ENCODE results near the gene CPLX1.

Gene CPLX1

DNA sequence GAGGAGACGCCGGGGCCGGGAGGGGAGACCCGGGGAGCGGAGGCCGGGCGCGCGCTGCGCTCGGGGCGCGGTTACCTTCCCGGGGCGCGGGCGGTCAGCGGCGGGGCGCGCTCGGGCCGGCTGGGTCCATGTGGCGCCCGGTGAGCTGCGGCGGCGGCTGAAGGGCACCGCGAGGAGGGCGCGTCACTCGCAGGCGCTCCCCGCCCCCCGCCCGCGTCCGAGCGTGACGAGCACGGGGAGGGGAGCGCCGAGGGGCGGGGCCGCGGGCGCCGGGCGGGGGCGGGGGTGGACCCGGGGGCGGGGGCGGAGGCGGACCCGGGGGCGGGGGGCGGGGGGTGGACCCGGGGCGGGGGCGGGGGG is at the start of gene CPLX1:
Gene CPLX1, minus strand, starts transcription at position 159 of the 360 bp plus-strand sequence. CDS start 1,607 bp downstream, outside the sequence.
- DNase-seq (ENCODE audit: low read depth) = no peak

DNA sequence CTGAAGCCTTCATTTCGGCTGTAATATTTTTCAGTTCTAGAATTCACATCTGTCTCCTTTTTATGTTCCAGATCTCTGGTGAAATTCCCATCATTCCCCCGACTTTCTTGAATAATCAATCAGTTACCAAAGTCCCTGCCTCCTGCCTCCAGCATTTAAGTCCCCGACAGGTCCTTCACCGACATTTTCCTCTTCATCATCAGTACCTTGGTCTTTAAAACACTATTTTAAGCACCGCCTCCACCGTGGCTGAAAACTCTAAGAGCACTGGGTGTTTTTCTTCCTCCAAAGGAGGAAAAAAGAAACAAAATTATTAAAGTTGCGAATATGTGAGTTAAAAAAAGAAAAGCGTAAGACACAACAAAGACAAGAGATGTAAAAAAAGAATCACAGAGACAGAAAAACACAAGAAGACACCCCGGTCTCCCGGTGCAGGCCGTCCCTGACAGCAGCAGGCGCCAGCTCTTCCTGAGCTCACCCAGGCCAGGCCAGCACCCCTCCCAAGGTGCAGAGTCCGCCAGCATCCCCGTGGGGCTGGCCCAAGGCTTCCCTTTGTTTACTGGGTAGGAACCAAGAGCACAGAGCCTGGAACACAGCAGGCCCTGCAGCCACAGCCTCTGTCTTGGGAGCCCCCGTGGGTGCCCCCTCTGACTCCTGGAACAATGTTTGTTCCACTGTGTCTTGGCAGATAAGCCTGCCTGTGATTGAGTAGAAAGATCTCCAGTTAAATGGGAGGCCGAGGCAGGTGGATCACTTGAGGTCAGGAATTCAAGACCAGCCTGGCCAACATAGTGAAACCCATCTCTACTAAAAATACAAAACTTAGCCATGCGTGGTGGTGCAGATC is 49.3 kb upstream of the CPLX1 start:
- DNase-seq (ENCODE audit: low read depth) = no peak

DNA sequence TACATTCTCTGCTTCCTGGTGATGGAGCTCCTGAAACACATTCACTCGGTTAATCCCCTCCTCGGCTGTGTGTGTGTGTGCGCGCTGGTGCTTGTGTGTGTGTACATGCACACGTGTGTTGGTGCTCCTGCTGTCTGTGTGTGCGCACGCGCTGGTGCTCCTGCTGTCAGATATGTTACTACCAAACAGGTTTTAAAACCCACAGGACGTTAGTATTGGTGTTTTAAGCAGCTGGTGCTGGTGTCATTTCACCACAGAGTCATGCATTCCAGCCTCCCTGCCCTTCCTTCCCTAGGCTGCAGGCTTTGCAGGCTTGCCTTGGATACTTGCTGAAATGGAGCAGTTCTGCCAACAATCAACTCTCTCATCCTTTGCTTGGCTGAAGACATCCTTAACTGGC is 48.1 kb upstream of the CPLX1 start:
- DNase-seq (ENCODE audit: low read depth) = no peak

DNA sequence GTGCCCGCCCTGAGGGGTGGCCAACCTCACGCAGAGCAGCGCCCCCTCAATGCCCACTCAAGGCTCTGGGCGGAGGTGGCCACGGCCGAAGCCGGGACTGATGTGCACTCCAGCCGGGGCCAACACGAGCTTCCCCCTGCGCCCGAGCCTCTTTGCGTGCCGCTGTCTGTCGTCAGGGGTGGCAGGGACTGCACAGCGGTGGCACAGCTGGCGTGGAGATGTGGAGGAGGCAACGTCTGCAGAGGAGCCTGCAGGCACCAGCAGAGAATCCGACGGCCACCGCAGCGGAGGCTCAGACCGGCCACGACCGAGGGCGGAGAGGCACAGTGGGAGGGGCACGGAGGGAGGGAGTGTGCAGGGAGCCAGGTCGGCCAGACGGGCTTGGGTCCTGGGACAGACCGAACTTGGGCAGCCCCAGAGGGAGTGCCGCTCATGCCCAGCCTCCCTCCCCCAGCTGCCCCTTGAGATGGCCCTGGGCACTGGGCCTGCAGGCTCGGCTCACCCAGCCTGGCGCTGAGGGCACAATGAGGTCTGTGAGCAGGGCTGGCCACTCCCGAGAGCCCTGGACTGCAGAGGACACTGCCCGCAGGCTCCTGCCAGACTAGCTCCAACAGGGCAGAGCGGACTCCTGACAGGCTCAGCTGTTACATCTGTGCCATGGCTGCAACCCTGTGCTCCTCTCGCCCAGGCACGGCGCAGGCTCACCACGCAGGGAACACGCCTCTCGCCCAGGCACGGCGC is 46.5 kb upstream of the CPLX1 start:
- DNase-seq (ENCODE audit: low read depth) = no peak

DNA sequence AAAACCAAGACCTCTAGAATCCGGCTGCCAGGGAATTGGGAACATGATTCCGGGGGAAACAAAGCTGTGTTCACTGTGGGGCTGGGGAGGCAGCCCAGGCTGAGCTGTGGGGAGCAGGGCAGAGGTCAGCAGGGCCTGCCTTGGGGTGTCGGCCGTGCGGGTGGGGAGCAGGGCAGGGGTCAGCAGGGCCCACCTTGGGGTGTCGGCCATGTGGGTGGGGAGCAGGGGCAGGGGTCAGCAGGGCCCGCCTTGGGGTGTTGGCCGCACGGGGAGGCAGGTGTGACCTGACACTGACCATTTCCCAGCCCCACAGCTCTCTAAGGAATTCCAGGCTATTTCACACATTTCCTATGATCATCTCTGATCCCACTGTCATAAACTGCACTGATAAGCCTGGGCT is 45.6 kb upstream of the CPLX1 start:
- no peak for DNase-seq (ENCODE audit: low read depth)

DNA sequence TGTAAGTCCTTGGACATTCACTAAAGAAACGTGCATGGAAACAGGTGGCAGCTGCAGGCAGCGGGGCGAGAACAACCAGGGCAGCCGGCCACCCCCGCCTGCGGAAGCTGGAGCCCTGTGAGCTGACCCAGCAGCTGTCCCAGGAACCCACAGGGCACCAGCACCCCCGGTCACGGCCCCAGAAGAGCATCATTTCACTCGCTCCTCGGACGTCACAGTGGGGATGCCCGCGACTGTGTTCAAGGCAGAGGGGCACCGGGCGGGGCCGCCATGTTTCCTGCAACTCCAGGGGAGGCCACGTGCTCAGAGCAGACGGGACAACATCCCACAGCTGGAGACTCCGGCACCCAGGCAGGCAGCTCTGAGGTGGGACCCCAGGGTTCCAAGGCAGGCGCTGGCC is 45.0 kb upstream of the CPLX1 start:
- DNase-seq (ENCODE audit: low read depth) = no peak

DNA sequence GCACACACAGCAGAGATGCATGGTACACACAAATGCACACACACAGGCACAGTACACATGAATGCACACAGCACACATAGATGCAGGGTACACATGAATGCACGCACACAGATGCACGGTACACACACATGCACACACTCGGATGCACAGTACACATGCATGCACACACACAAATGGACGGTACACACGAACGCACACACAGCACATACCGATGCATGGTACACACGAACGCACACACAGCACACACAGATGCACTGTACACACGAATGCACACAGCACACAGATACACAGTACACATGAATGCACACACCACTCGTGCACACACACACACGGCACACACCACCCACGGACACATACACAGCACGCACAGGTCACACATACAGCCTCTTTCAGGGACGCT is 43.8 kb upstream of the CPLX1 start:
- no peak for DNase-seq (ENCODE audit: low read depth)

DNA sequence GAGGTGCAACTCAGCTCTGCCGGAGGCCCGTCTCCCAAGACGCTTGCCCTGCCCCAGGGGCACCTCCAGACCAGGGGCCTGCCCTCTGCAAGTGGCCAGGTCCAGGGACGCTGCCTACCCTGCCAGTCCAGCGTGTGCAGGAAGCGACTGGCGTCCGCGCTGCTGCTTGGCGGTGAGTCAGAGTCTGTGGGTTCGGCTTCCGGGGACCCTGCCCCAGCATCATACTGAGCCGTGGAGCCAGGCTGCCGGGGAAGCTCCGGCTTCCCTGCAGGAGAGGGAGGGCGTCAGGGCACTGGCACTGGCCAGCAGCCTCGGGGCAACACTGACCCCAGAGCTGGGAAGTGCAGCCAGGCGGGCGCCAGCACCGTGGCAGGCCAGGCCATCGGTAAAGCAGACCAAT is 42.5 kb upstream of the CPLX1 start:
- DNase-seq (ENCODE audit: low read depth) = no peak

DNA sequence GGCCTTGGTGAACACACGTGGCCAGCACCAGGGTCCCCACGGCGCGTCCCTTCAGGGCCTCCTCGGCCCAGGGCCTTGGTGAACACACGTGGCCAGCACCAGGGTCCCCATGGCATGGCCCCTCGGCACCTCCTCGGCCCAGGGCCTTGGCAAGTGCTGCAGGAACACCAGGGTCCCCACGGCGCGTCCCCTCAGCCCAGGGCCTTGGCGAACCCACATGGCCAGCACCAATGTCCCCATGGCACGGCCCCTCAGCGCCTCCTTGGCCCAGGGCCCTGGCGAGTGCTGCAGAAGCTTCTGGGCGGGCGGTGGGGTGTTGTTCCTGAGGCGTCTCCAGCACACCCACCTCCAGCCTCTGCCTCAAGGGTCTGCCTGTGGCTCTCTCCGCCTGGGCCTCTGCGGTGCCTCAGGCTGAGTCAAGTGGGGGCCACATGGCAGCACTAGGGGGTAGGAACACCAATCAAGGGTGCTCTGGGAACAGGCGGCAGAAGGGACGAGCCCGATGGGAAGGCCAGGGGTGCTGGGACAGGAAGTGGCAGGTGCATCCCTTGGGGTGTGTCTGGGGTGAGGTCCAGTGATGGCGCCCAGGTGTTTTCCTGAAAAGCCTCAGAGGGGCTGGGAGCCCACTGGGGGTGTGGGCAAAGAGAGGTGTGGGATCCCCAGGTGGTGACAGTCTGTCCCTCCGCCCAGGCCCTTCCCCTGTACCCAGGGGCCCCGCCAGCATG is 41.8 kb upstream of the CPLX1 start:
- DNase-seq (ENCODE audit: low read depth) = no peak

DNA sequence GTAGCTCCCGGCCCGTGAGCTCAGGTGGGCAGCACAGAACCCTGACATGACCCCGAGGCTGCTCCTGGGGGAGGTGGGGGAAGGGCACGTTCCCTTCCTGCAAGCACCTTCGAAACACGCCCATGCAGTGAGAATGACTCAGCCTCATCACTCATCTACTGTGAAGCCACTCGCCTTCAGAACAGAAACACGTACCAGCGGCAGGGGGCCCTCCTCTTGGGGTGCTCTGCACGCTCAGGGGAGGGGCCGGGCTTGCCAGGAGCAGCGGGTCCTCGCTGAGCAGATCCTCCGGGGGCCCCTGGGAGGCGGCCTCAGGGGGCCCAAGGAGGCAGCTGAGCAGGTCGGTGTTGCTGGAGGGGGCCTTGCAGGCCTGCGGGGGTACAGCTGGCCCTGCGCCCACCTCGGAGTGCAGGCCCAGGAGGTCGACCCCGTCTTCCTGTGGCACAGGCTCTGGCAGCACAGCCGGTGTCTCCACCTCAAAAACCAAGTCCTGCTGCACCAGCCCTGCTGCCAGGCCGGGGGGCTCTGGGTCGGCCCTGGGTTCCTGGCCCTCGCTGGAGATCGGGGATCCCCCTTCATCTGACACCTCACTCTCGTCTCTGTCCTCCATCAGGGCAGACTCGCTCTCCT is 40.9 kb upstream of the CPLX1 start:
- no peak for DNase-seq (ENCODE audit: low read depth)

DNA sequence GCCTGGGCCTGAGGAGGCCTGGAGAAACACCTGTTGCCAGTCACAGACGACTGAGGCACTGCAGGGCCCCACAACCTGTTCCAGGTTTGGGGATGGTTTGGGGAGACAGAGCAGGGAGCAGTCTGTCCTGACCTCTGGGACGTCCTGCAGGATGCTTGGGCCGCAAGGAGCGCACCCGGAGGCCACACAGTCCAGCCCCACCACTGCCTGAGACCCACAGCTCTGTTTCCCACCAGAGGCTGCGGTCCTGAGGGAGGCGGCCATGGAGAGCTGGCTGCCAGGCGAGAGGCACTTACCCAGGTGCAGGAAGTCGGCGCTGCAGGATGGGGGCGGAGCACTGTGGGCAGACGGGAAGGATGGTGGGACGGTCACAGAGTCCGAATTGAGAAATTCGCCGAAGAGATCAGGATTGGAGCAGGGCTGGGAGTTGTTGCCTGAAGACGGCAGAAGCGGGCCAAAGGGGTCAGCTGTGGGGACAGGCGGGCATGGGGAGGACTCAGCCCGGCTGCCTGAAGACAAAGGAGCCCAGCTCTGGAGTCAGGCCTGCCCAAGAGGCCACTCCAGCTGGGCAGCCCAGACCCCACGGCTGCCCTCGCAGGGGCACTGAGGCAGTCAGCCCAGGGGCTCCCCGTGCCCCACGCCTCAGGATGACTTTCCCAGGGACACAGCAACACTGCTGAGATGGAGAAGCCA is 40.3 kb upstream of the CPLX1 start:
- DNase-seq (ENCODE audit: low read depth) = no peak

DNA sequence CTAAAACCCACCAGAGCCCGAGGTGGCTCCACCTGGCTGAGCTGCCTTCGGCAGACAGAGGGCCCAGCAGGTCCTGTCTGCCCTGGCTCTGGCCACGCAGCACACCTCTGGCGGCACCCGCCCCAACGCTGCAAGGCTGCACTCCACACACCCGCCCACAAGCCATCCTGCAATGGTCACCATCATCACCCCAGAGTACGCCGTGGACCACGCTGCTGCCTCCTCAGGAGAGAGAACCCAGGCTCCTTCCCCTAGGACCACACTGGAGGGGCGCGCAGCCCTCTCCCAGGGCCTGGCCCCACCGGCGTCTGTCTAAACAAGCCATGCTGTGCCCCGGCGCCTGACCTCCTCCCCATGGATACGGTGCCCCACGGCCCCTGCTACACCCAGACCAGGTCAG is 39.6 kb upstream of the CPLX1 start:
- no peak for DNase-seq (ENCODE audit: low read depth)

DNA sequence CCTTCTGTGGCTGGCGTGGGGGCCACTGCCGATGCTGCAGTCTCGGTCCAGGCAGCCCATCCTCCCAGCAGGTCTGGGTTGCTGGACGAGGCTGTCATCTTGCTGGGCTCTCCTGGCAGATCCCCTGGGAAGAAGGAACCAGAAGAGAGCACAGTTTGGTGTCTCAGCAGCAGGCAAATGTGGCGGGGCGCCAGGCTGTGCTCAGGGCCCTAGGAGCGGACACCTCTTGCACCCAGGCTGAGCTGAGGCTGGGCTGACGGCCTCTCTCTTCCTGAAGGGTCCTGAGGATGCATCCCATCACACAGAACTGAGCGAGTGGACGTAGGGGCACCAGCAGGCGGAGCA is 39.2 kb upstream of the CPLX1 start:
- DNase-seq (ENCODE audit: low read depth) = no peak

DNA sequence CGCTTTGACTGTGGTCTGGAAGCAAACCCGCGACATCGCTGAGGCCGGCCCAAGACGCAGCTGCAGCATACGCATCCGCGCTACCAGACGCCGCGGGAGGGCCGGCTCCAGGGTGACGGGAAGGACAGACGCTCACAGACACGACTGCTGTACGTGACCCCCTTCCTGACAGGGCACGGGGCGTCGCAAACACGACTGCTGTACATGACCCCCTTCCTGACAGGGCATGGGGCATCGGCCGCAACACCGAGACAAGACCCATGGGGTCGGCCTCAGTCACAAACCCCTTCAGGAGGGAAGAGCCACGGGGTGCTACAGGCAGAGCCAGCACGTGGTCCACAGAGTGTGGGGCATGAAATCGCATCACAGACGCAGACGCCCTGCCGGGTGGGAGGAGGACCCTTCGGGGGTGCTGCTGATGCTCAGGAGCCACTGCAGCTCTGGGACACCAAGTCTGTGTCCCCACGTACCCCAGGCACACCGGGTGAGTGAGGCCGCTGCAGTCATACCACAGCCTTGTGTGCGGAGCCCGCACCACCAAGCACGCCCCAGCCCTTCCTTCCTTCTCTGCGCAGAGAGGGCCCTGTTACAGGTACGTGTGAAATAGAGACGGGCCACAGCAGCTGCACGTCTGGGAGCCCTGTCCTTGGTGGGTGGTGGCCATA is 38.7 kb upstream of the CPLX1 start:
- no peak for DNase-seq (ENCODE audit: low read depth)

DNA sequence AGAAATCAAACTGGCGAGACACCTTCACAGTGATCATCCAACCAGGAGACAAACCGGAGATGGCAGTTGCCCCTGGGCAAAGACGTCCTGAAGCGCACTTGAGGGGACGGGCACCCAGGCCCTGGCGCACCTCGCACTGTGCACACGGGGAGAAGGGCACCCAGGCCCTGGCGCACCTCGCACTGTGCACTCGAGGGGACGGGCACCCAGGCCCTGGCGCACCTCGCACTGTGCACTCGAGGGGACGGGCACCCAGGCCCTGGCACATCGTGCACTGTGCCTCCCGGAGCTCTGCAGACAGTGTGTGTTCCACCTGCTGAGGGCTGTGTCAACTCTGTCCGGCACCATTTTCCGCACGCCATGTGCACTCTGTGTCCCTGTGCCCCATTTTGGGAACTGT is 34.6 kb upstream of the CPLX1 start:
- DNase-seq (ENCODE audit: low read depth) = no peak

DNA sequence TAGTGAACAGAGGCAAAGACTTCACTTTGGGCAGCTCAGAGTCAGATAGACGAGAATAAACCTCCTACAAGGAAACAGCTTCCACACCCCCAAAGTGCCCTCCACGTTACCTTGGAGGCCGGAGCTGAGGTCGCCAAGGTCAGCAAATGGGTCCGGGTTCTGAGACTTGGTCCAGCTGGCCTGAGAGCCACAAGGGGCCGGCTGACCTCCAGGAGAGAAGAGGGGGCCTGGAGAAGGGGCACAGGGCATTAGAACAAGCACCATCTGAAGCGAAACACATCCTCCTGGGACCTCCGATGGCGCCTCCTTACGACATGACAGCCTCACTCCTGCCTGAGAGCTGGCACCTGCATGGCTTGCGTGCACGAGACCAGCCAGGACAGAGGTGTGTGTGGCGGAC is 33.6 kb upstream of the CPLX1 start:
- no peak for DNase-seq (ENCODE audit: low read depth)

DNA sequence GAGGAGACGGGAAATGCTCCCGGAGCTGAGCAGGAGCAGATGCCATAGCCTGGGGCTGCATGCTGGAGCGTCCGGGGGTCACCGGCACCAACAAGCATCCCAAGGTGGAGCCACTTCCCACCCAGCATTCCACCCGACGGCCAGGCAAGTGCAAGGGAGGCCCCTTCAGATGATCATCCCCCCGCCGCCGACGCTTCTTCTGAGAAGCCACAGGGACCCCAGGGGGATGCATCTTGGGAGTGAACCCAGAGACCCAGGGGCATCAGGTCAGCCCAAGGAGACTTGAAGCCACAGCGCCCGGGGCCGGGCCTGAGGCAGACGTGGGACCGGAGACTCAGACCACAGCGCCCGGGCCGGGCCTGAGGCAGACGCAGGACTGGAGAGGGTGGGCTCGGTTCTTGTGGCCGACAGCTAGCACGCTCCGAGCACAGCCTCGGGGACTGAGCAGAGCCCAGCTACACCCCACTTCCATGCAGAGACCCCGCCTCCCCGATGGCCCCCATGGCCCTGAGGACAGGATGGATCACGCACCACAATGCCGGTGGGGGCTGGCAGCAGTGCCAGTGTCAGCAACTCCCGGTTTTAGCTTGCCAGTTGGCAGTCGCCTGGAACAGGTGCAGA is 33.0 kb upstream of the CPLX1 start:
- DNase-seq (ENCODE audit: low read depth) = no peak

DNA sequence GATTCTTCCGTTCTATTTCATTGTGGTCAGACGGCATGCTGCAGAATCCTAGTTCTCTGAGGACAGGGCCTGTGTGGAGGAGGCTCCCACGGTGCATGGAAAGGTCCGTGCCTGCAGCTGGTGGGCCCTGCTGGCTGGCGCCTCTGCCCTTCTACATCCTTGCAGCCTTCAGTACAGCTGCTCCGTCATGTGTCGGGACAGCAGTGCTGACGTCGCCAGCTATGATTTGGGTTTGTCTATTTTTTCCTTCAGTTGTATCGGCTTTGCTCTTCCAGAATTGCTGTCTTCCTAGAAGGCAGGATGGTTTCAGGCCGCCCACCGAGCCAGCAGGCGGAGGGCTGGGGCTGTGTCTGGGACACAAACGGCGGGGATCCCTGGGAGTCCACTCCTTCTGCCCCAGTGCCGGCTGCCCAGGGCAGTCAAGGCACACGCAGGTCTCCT is 32.1 kb upstream of the CPLX1 start:
- DNase-seq (ENCODE audit: low read depth) = no peak

DNA sequence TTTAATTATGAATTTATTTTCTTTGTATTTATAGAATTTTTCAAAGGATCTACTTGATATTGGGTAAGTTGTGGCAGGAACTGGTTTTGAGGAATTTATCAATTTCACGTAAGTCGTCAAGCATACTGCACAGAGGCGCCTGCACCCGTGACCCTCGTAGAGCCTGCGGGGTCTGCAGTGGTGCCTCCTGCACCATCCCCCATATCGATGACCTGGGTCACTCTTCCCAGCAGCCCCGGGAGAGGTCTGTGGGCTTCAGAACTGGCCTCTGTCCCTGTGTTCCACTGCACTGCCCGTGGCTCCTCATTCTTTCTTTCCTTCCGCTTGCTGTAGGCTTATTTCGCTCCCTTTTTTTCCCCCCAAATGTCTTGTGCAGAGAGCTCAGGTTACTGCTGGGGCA is 31.5 kb upstream of the CPLX1 start:
- no peak for DNase-seq (ENCODE audit: low read depth)

DNA sequence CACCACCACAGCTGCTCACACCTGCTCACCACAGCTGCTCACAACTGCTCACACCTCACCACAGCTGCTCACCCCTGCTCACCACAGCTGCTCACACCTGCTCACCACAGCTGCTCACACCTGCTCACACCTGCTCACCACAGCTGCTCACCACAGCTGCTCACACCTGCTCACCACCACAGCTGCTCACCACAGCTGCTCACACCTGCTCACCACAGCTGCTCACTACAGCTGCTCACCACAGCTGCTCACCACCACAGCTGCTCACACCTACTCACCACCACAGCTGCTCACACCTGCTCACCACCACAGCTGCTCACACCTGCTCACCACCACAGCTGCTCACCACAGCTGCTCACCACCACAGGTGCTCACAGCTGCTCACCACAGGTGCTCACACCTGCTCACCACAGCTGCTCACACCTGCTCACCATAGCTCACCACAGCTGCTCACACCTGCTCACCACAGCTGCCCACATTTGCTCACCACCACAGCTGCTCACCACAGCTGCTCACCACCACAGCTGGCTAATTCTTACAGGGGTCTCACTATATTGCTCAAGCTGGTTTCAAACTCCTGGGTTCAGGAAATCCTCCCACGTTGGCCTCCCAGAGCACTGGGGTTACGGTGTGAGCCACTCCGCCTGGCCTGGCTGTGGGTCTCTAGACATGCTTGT is 30.4 kb upstream of the CPLX1 start:
- DNase-seq (ENCODE audit: low read depth) = no peak

DNA sequence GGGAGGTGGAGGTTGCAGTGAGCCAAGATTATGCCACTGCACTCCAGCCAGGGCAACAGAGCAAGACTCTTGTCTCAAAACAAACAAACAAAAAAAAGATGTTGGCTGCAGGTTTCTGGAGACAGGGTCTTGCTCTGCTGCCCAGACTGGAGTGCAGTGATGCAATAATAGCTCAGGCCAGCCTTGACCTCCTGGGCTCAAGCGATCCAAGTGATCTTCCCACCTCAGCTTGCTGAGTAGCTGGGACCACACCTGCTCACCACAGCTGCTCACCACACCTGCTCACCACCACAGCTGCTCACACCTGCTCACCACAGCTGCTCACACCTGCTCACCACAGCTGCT is 29.9 kb upstream of the CPLX1 start:
- DNase-seq (ENCODE audit: low read depth) = no peak

Data from T-helper 22 cell (primary cell).